NT2/D1 (cell line): ENCODE data around the gene SLC1A1.

Experiments used
- DNase-seq: peaks from one replicate; pipeline ENCODE4 v3.0.0-alpha.2; 2011; ENCODE audit warnings: low read depth, low spot score
- H3K27me3 ChIP-seq: 2 replicates; pipeline ENCODE4 v1.6.0; 2011; ENCODE audit warnings: mild to moderate bottlenecking; ENCODE audit not compliant: insufficient read length, insufficient read depth
- H3K36me3 ChIP-seq: 2 replicates; pipeline ENCODE4 v1.6.1; 2011; ENCODE audit warnings: mild to moderate bottlenecking, low read length, mixed read lengths; ENCODE audit not compliant: insufficient read depth, insufficient read length
- H3K4me1 ChIP-seq: 2 replicates; pipeline ENCODE4 v1.5.1; 2011; ENCODE audit not compliant: insufficient read depth, insufficient read length
- H3K4me3 ChIP-seq: 2 replicates; pipeline ENCODE4 v1.5.1; 2011; ENCODE audit warnings: low read depth; ENCODE audit not compliant: insufficient read length
- H3K9ac ChIP-seq: 2 replicates; pipeline ENCODE4 v1.6.0; 2011; ENCODE audit warnings: low read depth; ENCODE audit not compliant: insufficient read length
- H3K9me3 ChIP-seq: 2 replicates; pipeline ENCODE4 v1.5.1; 2011; ENCODE audit warnings: mild to moderate bottlenecking, low read length; ENCODE audit not compliant: insufficient read depth
- SUZ12 ChIP-seq: IDR thresholded peaks from 2 replicates; pipeline ENCODE4 v1.6.1; 2011; ENCODE audit not compliant: insufficient read length, insufficient read depth; ENCODE audit errors: extremely low read depth
- YY1 ChIP-seq: IDR thresholded peaks from 2 replicates; pipeline ENCODE4 v1.6.1; 2011; ENCODE audit not compliant: insufficient read length, insufficient read depth
- ZNF274 ChIP-seq: IDR thresholded peaks from 2 replicates; pipeline ENCODE4 v1.6.1; 2011; ENCODE audit warnings: mild to moderate bottlenecking, low read depth, low read length

Gene SLC1A1

GRCh38 chr9:4592295-4592694 is 102.0 kb downstream of the SLC1A1 start:
- no peak overlapping the region for H3K4me3 ChIP-seq
- H3K9me3 ChIP-seq: no peaks in the 10 kb centered on the region
- H3K4me1 ChIP-seq: peaks cover 4% of the 10 kb centered on the region
- H3K27me3 ChIP-seq: no peaks in the 10 kb centered on the region
- no peak overlapping the region for H3K9ac ChIP-seq
- DNase-seq: no peak
- TF ChIP-seq SUZ12 (no peak), YY1 (no peak)
- H3K36me3 ChIP-seq: no peaks in the 10 kb centered on the region

GRCh38 chr9:4592886-4593285 is 102.6 kb downstream of the SLC1A1 start:
- Histone ChIP-seq H3K4me3 (no peak overlapping the region), H3K4me1 (peaks cover 4% of the 10 kb centered on the region), H3K27me3 (no peaks in the 10 kb centered on the region), H3K9ac (no peak overlapping the region), H3K36me3 (no peaks in the 10 kb centered on the region), H3K9me3 (no peaks in the 10 kb centered on the region)
- no peak for TF ChIP-seq SUZ12
- TF ChIP-seq YY1: no peak
- no peak for TF ChIP-seq ZNF274
- no peak for DNase-seq

DNA sequence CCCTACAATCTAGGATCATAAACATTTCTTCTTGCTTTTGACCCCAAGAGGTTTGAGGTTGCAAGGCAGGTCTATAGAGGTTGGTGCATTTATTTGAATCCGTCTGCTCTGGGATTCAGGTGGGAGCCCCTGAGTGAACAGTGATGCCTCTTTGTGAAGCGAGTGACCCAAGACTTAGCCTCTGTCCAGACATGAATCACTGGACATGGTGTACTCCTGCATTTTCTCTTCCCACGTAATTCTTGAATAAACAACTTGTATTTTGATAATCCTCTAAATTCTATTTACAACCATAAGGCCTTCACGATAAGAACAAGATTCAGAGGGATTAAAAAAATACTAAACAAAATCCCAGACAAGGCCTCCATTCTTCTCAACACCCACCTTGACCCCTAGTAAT is 104.3 kb downstream of the SLC1A1 start:
- TF ChIP-seq ZNF274 (no peak), YY1 (no peak), SUZ12 (no peak)

DNA sequence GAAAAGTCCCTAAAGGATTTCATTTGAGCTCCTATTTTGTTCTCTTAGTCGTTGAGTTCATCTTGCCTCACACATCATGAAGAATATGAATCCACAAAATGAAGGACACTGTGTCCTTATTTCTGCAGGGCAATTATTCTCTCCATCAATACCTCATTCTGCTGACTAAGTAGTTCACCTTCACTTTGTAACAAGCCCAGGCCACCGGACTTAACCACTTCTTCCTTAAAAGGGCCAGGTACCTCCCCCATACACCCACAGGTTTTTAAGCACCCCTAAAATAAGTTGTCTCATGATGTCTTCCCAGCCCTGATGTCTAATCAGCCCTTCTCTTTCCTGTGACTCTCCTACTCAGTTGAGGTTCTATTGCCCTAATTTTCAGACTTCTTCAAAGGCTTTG is 104.7 kb downstream of the SLC1A1 start:
- no peaks in the 10 kb centered on the region for H3K36me3 ChIP-seq
- no peak for DNase-seq
- H3K4me1 ChIP-seq: peaks cover 4% of the 10 kb centered on the region
- H3K9ac ChIP-seq: no peak overlapping the region
- H3K27me3 ChIP-seq: no peaks in the 10 kb centered on the region
- no peak for TF ChIP-seq SUZ12
- no peak overlapping the region for H3K4me3 ChIP-seq
- H3K9me3 ChIP-seq: no peaks in the 10 kb centered on the region

More for the DNA sequence above, 104.3 kb downstream of the SLC1A1 start:
- no peak for DNase-seq
- Histone ChIP-seq H3K4me3 (no peak overlapping the region), H3K27me3 (no peaks in the 10 kb centered on the region), H3K36me3 (no peaks in the 10 kb centered on the region), H3K4me1 (peaks cover 4% of the 10 kb centered on the region), H3K9ac (no peak overlapping the region), H3K9me3 (no peaks in the 10 kb centered on the region)

GRCh38 chr9:4596165-4596922 is 106.1 kb downstream of the SLC1A1 start:
- Histone ChIP-seq H3K9me3 (no peaks in the 10 kb centered on the region), H3K4me1 (no peaks in the 10 kb centered on the region), H3K27me3 (no peaks in the 10 kb centered on the region), H3K9ac (no peak overlapping the region), H3K36me3 (no peaks in the 10 kb centered on the region), H3K4me3 (no peak overlapping the region)
- no peak for DNase-seq
- TF ChIP-seq YY1 (no peak), SUZ12 (no peak), ZNF274 (no peak)

- no peak for DNase-seq
- peaks cover 8% of the 10 kb centered on the region; the same call in 1 of the 2 replicates for H3K9me3 ChIP-seq
- H3K27me3 ChIP-seq: no peaks in the 10 kb centered on the region
- H3K4me1 ChIP-seq: no peaks in the 10 kb centered on the region
- TF ChIP-seq YY1 (no peak), SUZ12 (no peak), ZNF274 (no peak)
- H3K36me3 ChIP-seq: no peaks in the 10 kb centered on the region
- no peak overlapping the region for H3K9ac ChIP-seq
- no peak overlapping the region for H3K4me3 ChIP-seq
These were observed 110.1 kb downstream of the SLC1A1 start for GRCh38 chr9:4600368-4600767.

GRCh38 chr9:4603830-4604229 is 113.6 kb downstream of the SLC1A1 start:
- no peaks in the 10 kb centered on the region for H3K4me1 ChIP-seq
- H3K9me3 ChIP-seq: peaks cover 11% of the 10 kb centered on the region; the same call in 1 of the 2 replicates
- H3K4me3 ChIP-seq: no peak overlapping the region
- TF ChIP-seq SUZ12 (no peak), ZNF274 (no peak), YY1 (no peak)
- H3K27me3 ChIP-seq: no peaks in the 10 kb centered on the region
- DNase-seq: no peak
- no peaks in the 10 kb centered on the region for H3K36me3 ChIP-seq
- H3K9ac ChIP-seq: no peak overlapping the region
